Muscle layer of colon (tissue), 2 donors: ENCODE data around the gene B4GALNT4.

Source experiments
- H3K27ac ChIP-seq: one replicate; pipeline ENCODE4 v1.7.0; 2013; ENCODE audit warnings: low read depth, mild to moderate bottlenecking, low read length, moderate library complexity
- H3K27me3 ChIP-seq, 2 donors: one replicate each; pipeline ENCODE4 v1.7.0; 2013; ENCODE audit warnings: low read length in 2 of 2, mild to moderate bottlenecking in 2 of 2; ENCODE audit not compliant: insufficient read depth in 2 of 2, control insufficient read depth in 1 of 2
- H3K36me3 ChIP-seq: one replicate; pipeline ENCODE4 v1.7.0; 2013; ENCODE audit warnings: mild to moderate bottlenecking, low read length; ENCODE audit not compliant: insufficient read depth
- H3K4me1 ChIP-seq: one replicate; pipeline ENCODE4 v1.7.0; 2013; ENCODE audit warnings: mild to moderate bottlenecking, low read length; ENCODE audit not compliant: insufficient read depth
- H3K4me3 ChIP-seq, 2 donors: one replicate each; pipeline ENCODE4 v1.7.0; 2013; ENCODE audit warnings: low read length in 2 of 2, low read depth in 1 of 2, mild to moderate bottlenecking in 1 of 2, moderate library complexity in 1 of 2
- H3K9ac ChIP-seq: one replicate; pipeline ENCODE4 v1.7.0; 2013; ENCODE audit warnings: low read length
- H3K9me3 ChIP-seq: one replicate; pipeline ENCODE4 v1.7.0; 2013; ENCODE audit warnings: mild to moderate bottlenecking, low read length
- donor health status: abdominal sarcoma.
- donor health status: Adenocarcinoma of cecum.

Gene B4GALNT4

GRCh38 chr11:363948-364761 is 5.1 kb upstream of the B4GALNT4 start:
- no peaks in the 10 kb centered on the region for H3K9me3 ChIP-seq
- peaks cover 24 to 54% of the 10 kb centered on the region in 2 donors for H3K27me3 ChIP-seq
- H3K36me3 ChIP-seq = no peaks in the 10 kb centered on the region
- H3K27ac ChIP-seq = no peak overlapping the region
- no peaks in the 10 kb centered on the region for H3K4me1 ChIP-seq
- H3K4me3 ChIP-seq = no peak overlapping the region
- H3K9ac ChIP-seq = no peak overlapping the region

- Histone ChIP-seq H3K4me3 (no peak overlapping the region), H3K36me3 (no peaks in the 10 kb centered on the region), H3K27me3 (peaks cover 24 to 52% of the 10 kb centered on the region in 2 donors), H3K9me3 (no peaks in the 10 kb centered on the region), H3K4me1 (no peaks in the 10 kb centered on the region), H3K27ac (no peak overlapping the region), H3K9ac (no peak overlapping the region)
Measured at GRCh38 chr11:364991-365725, 4.1 kb upstream of the B4GALNT4 start.

GRCh38 chr11:365831-366230 is 3.5 kb upstream of the B4GALNT4 start:
- Histone ChIP-seq H3K4me1 (no peaks in the 10 kb centered on the region), H3K27me3 (peaks cover 24 to 59% of the 10 kb centered on the region in 2 donors), H3K27ac (no peak overlapping the region), H3K9me3 (no peaks in the 10 kb centered on the region), H3K9ac (no peak overlapping the region), H3K36me3 (no peaks in the 10 kb centered on the region), H3K4me3 (no peak overlapping the region)

- Histone ChIP-seq H3K27me3 (peaks cover 24 to 64% of the 10 kb centered on the region in 2 donors), H3K9ac (no peak overlapping the region)
Measured at GRCh38 chr11:367956-368413, 1.3 kb upstream of the B4GALNT4 start.

GRCh38 chr11:368414-369335 is 624 bp upstream of the B4GALNT4 start:
- Histone ChIP-seq H3K4me3 (no peak overlapping the region), H3K36me3 (no peaks in the 10 kb centered on the region), H3K4me1 (no peaks in the 10 kb centered on the region), H3K9ac (no peak overlapping the region), H3K27ac (no peak overlapping the region), H3K27me3 (peaks cover 24 to 62% of the 10 kb centered on the region in 2 donors), H3K9me3 (no peaks in the 10 kb centered on the region)

More at GRCh38 chr11:367956-368413, 1.3 kb upstream of the B4GALNT4 start:
- Histone ChIP-seq H3K9me3 (no peaks in the 10 kb centered on the region), H3K27ac (no peak overlapping the region), H3K36me3 (no peaks in the 10 kb centered on the region), H3K4me3 (no peak overlapping the region), H3K4me1 (no peaks in the 10 kb centered on the region)

- peaks cover 24 to 46% of the 10 kb centered on the region in 2 donors for H3K27me3 ChIP-seq
- H3K4me1 ChIP-seq = no peaks in the 10 kb centered on the region
- no peak overlapping the region for H3K9ac ChIP-seq
- H3K27ac ChIP-seq = no peak overlapping the region
- no peak overlapping the region for H3K4me3 ChIP-seq
- no peaks in the 10 kb centered on the region for H3K9me3 ChIP-seq
- H3K36me3 ChIP-seq = no peaks in the 10 kb centered on the region
Measured at GRCh38 chr11:370070-370941, 1.0 kb downstream of the B4GALNT4 start.

- Histone ChIP-seq H3K27me3 (peaks cover 22 to 39% of the 10 kb centered on the region in 2 donors), H3K27ac (no peak overlapping the region), H3K9me3 (no peaks in the 10 kb centered on the region), H3K4me3 (no peak overlapping the region), H3K36me3 (no peaks in the 10 kb centered on the region), H3K4me1 (no peaks in the 10 kb centered on the region), H3K9ac (no peak overlapping the region)
Measured at GRCh38 chr11:371051-371450, 1.8 kb downstream of the B4GALNT4 start.

GRCh38 chr11:371716-372590 is 2.7 kb downstream of the B4GALNT4 start:
- Histone ChIP-seq H3K36me3 (no peaks in the 10 kb centered on the region), H3K4me3 (no peak overlapping the region), H3K9ac (no peak overlapping the region), H3K4me1 (no peaks in the 10 kb centered on the region), H3K27ac (no peak overlapping the region), H3K9me3 (no peaks in the 10 kb centered on the region), H3K27me3 (peaks cover 17 to 32% of the 10 kb centered on the region in 2 donors)

GRCh38 chr11:372809-373715 is 3.8 kb downstream of the B4GALNT4 start:
- no peaks in the 10 kb centered on the region for H3K9me3 ChIP-seq
- H3K4me3 ChIP-seq = no peak overlapping the region
- peaks cover 6 to 21% of the 10 kb centered on the region in 2 donors for H3K27me3 ChIP-seq
- H3K27ac ChIP-seq = no peak overlapping the region
- no peaks in the 10 kb centered on the region for H3K4me1 ChIP-seq
- no peak overlapping the region for H3K9ac ChIP-seq
- no peaks in the 10 kb centered on the region for H3K36me3 ChIP-seq
